GM18508 (cell line): ENCODE data around the gene ATRX.
"Not testable (repeated sequence)": the region's sequence is repeated elsewhere in the genome, so short reads cannot be mapped to it uniquely, and the experiment has no call there.

Source experiments
- ATAC-seq: cut with Tn5 transposase; IDR thresholded peaks from one replicate; pipeline ENCODE4 v1.9.1; 2021; ENCODE audit warnings: moderate number of reproducible peaks; ENCODE audit not compliant: insufficient read depth, unreplicated experiment

ATRX gene

GRCh38 chrX:77785486-77786364 lies at the start of gene ATRX:
Gene ATRX (minus strand): TSS chrX:77786216. CDS start chrX:77786001, 215 bp downstream.
- peak; percentile 87 for ATAC-seq

GRCh38 chrX:77831544-77831943 lies 45.5 kb upstream of the ATRX start:
- not testable (repeated sequence) for ATAC-seq

GRCh38 chrX:77821989-77822388 lies 36.0 kb upstream of the ATRX start:
- ATAC-seq = not testable (repeated sequence)

GRCh38 chrX:77820091-77820727 lies 34.2 kb upstream of the ATRX start:
- ATAC-seq = no peak

- no peak for ATAC-seq
These were observed 28.2 kb upstream of the ATRX start for GRCh38 chrX:77814210-77814609.

GRCh38 chrX:77802201-77802600 lies 16.2 kb upstream of the ATRX start:
- no peak for ATAC-seq

GRCh38 chrX:77795124-77795523 lies 9.1 kb upstream of the ATRX start:
- no peak for ATAC-seq

- no peak for ATAC-seq
These were observed 7.9 kb upstream of the ATRX start for GRCh38 chrX:77793946-77794345.

- ATAC-seq = no peak
These were observed 2.0 kb upstream of the ATRX start for GRCh38 chrX:77788050-77788449.

GRCh38 chrX:77786365-77786680 lies 307 bp upstream of the ATRX start:
- ATAC-seq = peak; percentile 19

GRCh38 chrX:77779695-77780094 lies 6.3 kb downstream of the ATRX start:
- ATAC-seq = no peak

GRCh38 chrX:77776659-77777058 lies 9.4 kb downstream of the ATRX start:
- ATAC-seq = no peak

- ATAC-seq = no peak
These were observed 14.4 kb downstream of the ATRX start for GRCh38 chrX:77771601-77772000.

- no peak for ATAC-seq
These were observed 17.2 kb downstream of the ATRX start for GRCh38 chrX:77768787-77769186.

- ATAC-seq = not testable (repeated sequence)
These were observed 19.8 kb downstream of the ATRX start for GRCh38 chrX:77766212-77766611.

- no peak for ATAC-seq
These were observed 30.5 kb downstream of the ATRX start for GRCh38 chrX:77755561-77755960.

- ATAC-seq = not testable (repeated sequence)
These were observed 32.1 kb downstream of the ATRX start for GRCh38 chrX:77753942-77754341.

- no peak for ATAC-seq
These were observed 36.3 kb downstream of the ATRX start for GRCh38 chrX:77749695-77750094.

GRCh38 chrX:77743720-77744119 lies 42.3 kb downstream of the ATRX start:
- no peak for ATAC-seq

GRCh38 chrX:77742788-77743476 lies 43.1 kb downstream of the ATRX start:
- ATAC-seq = no peak

- ATAC-seq = no peak
These were observed 45.6 kb downstream of the ATRX start for GRCh38 chrX:77740376-77740905.
